GM18507 (cell line): Measurements from ENCODE around the gene TMC1.

Experiments used
- DNase-seq: peaks from one replicate; pipeline ENCODE4 v3.0.0; 2011; ENCODE audit warnings: low read depth; ENCODE audit not compliant: insufficient read length; ENCODE audit errors: extremely low spot score
- FAIRE-seq: peaks from 2 replicates; lab custom pipeline; 2011; peaks lifted over from hg19 to GRCh38; lab: Jason Lieb, UNC

TMC1 gene

GRCh38 chr9:72656021-72656420 lies 134.6 kb downstream of the TMC1 start:
- DNase-seq: no peak
- FAIRE-seq: no peak

DNA sequence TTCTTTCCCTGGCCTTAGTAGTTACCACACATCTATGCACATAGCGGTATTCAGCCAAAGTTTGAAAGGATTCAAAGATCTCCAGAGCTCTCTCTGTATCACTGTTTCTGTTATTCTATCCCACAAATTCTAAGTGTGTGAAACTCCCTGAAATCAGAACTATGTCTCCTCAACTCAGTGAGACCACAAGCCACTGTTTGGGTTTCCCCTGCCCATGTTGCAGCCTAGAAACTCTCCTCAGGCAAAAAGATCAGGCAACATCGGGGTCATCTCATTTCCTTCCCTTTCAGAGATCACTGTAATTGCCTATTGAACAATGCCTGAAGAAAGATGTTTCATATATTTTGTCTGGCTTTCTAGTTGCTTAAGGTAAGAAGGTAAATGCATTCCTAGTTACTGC lies 135.6 kb downstream of the TMC1 start:
- FAIRE-seq: no peak

DNA sequence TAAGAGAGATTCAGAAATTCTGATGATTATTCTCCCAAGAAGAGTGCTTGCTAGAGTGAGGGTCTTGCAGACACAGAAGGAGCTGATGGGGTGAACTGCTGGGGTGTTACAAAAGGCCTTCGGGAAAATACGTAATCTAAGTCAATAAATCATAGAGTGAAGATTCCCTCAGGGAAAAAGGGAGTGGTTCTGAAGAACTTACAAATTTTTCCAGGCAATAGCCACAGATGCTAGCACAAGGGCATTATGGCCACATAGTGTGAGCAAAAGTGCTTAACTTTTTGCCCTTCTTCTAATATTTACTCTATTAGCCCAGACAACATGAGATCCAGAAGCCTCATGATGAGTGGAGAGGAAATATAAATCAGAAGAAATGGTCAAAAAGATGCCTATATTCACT lies 137.3 kb downstream of the TMC1 start:
- DNase-seq (no peak), FAIRE-seq (no peak)

More for the DNA sequence above, 135.6 kb downstream of the TMC1 start:
- no peak for DNase-seq

DNA sequence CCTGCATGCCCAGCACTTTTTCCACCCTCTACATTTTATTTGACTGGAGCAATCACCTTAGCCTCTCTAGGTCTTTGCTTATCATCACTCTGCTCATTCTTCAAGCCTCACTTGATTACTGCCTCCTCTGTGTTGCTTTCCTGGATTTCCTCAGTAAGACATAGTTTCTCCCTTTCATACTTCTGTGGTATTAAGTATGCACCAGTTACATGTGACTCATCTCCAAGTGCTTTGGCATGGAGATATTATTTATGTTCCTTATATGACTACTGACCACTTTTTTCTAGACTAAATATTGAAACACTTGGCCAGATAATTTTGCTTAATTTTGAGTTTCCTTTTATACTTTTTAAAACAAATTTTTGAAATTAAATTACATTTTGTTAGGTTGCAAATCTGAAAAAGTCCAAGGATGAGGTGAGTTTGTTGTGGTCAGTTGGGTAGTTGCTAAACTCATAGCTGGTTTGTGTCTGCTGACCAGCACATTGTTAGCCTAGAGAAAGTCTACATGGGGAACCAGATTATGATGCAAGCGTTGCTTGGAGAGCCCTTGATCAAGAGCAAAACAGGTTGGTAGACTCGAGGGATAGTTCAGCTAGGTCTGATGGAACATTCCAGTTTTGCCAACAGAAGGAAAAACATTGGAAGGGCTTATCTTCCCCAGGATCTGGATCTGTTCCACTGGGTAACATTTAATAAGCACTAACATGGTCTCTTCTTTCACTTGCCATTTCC lies 140.2 kb downstream of the TMC1 start:
- FAIRE-seq: no peak

GRCh38 chr9:72665421-72665820 lies 144.0 kb downstream of the TMC1 start:
- FAIRE-seq: no peak
- DNase-seq: no peak

More for the DNA sequence above, 140.2 kb downstream of the TMC1 start:
- no peak for DNase-seq

GRCh38 chr9:72667181-72667580 lies 145.8 kb downstream of the TMC1 start:
- FAIRE-seq (no peak), DNase-seq (no peak)

DNA sequence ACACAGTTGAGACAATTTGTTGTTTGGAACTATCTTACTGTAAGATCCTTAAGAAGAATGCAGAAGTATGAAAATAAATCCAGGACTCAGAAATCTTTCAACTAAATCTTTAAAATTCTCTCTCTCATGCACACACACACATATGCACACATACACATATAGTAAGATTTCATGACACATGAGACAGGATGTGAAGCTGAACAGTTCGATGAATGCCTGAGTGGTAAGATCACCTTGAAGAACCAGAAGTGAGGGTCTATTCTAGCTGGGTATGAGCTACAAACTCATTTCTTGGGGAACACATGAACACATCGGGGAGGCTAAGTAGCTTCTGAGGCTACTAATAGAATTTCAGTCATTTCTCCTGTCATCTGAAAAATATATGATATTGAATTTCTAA lies 153.6 kb downstream of the TMC1 start:
- FAIRE-seq (no peak), DNase-seq (no peak)

DNA sequence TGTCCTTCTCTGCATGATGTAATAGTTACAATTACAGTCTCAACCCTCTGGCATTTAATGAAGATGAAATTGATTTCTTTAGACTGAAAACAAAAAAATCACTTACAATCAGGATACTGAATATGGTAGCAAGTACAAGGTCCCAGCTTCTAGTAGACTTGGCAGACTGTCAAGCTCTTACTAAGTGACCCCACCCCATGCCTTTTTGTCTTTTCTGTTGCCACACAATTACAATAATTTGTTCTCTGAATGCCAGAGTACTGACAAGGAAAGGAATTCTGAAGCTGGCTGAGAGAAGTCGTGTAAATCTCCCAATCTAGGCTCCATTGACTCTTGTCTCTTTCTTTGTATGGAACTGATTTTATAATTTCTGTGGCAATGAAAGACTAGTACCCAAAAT lies 154.2 kb downstream of the TMC1 start:
- FAIRE-seq: no peak

GRCh38 chr9:72680593-72681282 lies 159.3 kb downstream of the TMC1 start:
- DNase-seq: no peak
- no peak for FAIRE-seq

More for the DNA sequence above, 154.2 kb downstream of the TMC1 start:
- DNase-seq: no peak

GRCh38 chr9:72681283-72681630 lies 159.8 kb downstream of the TMC1 start:
- DNase-seq (no peak), FAIRE-seq (no peak)

- no peak for DNase-seq
- FAIRE-seq: no peak
These were observed 163.2 kb downstream of the TMC1 start for GRCh38 chr9:72684615-72685014.

- no peak for FAIRE-seq
- DNase-seq: no peak
These were observed 164.5 kb downstream of the TMC1 start for GRCh38 chr9:72685911-72686310.

GRCh38 chr9:72687331-72687730 lies 165.9 kb downstream of the TMC1 start:
- no peak for FAIRE-seq
- DNase-seq: no peak

- no peak for DNase-seq
These were observed 170.3 kb downstream of the TMC1 start for GRCh38 chr9:72691671-72692070.

DNA sequence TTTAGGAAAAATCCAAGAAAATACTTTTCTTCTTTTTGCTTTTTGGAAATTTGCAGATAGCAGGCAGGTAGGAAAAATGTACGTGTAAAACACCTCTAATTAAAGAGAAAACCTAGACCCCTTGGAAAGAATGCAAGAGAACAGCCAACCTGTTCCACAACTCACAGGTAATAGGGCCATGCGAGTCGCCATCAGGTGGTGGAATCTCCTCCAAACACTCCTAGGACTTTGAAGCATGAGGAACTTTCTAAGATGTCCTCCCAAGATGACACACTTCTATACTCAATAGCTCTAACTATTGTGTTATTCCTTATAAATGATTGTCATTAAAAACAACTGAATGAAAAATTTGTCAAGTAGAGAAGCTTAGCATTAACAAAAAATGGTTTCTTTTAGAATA lies 174.0 kb downstream of the TMC1 start:
- no peak for FAIRE-seq
- no peak for DNase-seq

More at GRCh38 chr9:72691671-72692070, 170.3 kb downstream of the TMC1 start:
- no peak for FAIRE-seq

DNA sequence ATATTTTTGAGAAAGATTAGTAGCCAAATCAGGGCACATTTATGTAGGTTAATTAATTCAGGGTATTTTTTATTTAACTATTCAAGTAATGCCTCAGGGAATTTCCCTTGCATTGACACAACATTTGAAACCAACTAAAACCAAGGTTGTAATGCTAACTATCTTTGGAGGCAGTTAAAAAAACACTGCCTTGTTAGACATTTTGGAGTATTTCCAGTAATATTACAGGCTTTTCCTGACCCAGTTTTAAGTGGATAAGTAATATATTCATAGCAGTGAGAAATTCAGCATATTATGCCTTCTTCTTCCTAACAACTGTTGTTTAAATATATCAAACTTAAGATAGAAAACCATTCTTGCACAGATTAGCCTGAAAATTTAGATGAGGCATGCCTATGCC lies 175.1 kb downstream of the TMC1 start:
- no peak for DNase-seq
- no peak for FAIRE-seq

DNA sequence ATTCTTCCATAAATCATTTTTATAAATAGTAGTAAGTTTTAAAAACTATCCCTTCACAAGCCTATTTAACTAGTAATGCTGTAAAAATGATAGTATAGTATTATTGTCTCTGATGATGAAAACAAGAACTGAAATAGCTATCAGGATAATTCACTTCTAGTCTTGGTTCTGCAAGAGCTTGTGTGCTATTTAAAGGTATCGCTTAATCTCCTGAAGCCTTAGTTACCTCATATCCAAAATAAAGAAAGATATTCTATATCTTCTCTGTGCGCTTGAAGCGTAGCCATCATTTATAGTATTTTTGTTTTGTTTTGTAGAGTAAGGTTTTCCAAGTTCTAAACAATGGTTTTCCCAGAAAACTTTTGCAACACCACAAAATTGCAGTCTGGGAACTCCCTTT lies 180.1 kb downstream of the TMC1 start:
- FAIRE-seq (no peak), DNase-seq (no peak)

DNA sequence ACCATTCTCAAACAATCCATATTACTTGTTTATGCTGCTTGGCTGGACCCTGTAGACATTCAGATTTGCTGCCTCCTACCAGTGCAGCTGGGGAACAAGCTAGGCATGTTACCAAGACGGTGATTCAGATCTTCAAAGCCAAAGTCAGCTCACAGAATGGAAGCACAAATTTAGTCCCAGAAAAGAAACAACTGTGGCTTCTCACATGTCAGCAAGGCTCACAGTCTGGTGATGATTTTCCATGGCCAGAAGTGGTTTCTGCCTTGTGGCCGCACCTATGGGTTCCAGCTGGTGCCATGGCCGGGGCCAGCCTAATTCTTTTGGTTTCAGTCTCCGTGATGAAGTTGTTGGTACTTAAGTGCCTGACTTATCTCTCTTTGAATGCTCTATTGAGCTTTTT lies 182.2 kb downstream of the TMC1 start:
- no peak for FAIRE-seq
- no peak for DNase-seq

GRCh38 chr9:72704688-72705375 lies 183.4 kb downstream of the TMC1 start:
- no peak for FAIRE-seq
- no peak for DNase-seq

DNA sequence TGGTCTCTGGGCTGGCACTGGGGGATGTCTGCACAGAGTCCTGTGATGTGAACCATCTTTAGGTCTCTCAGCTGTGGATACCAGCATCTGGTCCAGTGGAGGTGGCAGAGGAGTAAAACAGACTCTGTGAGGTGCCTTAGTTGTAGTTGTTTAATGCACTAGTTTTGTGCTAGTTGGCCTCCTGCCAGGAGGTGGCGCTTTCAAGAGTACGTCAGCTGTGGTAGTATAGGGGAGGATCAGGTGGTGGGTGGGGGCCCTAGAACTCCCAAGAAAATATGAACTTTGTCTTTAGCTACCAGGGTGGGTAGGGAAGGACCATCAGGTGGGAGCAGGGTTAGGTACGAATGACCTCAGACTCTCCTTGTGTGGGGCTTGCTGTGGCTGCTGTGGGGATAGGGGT lies 197.1 kb downstream of the TMC1 start:
- FAIRE-seq: no peak
- DNase-seq: no peak

DNA sequence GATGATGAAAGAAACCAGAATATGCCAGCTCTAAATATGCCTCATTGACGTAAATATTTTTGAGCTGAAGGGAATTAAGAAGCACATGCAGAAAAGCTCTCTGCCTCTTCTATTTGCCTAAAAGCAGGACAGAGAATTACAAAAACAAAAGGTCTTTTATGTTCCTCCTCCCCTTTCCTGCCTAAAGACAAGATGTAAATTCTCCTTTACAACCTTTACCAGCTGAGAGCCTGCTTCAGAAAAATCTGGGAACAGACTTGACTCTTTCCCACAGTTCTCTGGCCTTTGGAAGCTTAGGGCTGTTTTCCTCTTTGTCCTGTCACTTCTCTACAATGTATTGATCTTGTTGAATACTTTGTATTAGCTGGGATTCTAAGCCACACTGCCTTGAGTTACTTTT lies 199.7 kb downstream of the TMC1 start:
- no peak for DNase-seq

More for the DNA sequence above, 199.7 kb downstream of the TMC1 start:
- FAIRE-seq: no peak
